Measurements from ENCODE around the gene APBB2.

DNA sequence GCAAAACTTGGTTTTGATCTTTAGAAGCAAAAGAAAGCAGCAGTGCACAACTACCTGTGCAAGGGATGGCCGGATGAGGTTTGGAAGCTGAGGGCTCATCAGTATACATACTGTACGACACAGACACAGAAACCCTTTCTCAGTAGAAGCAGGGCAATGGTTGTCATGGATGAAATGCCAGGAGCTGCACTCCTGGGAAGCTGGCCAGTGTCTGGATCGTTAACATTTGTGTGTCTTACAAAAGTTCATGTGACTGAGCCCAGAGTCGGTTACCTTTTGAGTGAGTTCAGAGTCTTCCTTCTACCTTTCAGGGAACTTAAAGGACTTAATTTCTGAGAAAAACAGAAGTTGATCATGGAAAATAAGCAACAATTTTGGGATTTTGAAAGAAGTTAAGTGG, 230.3 kb downstream of the APBB2 start:
- TF ChIP-seq, protein P1, sequence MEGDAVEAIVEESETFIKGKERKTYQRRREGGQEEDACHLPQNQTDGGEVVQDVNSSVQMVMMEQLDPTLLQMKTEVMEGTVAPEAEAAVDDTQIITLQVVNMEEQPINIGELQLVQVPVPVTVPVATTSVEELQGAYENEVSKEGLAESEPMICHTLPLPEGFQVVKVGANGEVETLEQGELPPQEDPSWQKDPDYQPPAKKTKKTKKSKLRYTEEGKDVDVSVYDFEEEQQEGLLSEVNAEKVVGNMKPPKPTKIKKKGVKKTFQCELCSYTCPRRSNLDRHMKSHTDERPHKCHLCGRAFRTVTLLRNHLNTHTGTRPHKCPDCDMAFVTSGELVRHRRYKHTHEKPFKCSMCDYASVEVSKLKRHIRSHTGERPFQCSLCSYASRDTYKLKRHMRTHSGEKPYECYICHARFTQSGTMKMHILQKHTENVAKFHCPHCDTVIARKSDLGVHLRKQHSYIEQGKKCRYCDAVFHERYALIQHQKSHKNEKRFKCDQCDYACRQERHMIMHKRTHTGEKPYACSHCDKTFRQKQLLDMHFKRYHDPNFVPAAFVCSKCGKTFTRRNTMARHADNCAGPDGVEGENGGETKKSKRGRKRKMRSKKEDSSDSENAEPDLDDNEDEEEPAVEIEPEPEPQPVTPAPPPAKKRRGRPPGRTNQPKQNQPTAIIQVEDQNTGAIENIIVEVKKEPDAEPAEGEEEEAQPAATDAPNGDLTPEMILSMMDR (IDR thresholded peaks at IDR 0.05): no peak
- TF ChIP-seq EZH2 (IDR thresholded peaks at IDR 0.05; ENCODE audit: borderline replicate concordance, insufficient read depth, low read depth, low read length, poor library complexity, severe bottlenecking): no peak
